DND-41 (cell line): ENCODE results near the gene SPACDR.

Experiments
- EZH2 ChIP-seq: IDR thresholded peaks from 3 replicates; pipeline ENCODE4 v1.6.1; 2012; ENCODE audit warnings: borderline replicate concordance, low read depth, mild to moderate bottlenecking, moderate library complexity, low read length, inconsistent platforms; ENCODE audit not compliant: severe bottlenecking
- TF ChIP-seq, protein P1 (sequence below): IDR thresholded peaks from 2 replicates; pipeline ENCODE4 v1.5.1; 2012; ENCODE audit warnings: borderline replicate concordance, low read length, moderate library complexity, mild to moderate bottlenecking; ENCODE audit not compliant: poor library complexity, severe bottlenecking; ENCODE audit errors: extremely low read depth

DNA sequence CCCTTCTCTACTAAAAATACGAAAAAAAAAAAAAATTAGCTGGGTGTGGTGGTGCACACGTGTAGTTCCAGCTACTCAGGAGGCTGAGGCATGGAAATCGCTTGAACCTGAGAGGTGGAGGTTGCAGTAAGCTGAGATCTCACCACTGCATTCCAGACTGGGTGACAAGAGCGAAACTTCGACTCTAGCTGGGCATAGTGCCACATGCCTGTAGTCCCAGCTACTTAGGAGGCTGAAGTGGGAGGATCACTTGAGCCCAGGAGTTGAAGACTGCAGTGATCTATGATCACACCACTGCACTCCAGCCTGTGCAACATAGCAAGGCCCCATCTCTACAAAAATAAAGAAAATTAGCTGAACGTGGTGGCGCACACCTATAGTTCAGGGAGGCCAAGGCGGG lies 1.2 kb upstream of the SPACDR start:
- TF ChIP-seq, protein P1, sequence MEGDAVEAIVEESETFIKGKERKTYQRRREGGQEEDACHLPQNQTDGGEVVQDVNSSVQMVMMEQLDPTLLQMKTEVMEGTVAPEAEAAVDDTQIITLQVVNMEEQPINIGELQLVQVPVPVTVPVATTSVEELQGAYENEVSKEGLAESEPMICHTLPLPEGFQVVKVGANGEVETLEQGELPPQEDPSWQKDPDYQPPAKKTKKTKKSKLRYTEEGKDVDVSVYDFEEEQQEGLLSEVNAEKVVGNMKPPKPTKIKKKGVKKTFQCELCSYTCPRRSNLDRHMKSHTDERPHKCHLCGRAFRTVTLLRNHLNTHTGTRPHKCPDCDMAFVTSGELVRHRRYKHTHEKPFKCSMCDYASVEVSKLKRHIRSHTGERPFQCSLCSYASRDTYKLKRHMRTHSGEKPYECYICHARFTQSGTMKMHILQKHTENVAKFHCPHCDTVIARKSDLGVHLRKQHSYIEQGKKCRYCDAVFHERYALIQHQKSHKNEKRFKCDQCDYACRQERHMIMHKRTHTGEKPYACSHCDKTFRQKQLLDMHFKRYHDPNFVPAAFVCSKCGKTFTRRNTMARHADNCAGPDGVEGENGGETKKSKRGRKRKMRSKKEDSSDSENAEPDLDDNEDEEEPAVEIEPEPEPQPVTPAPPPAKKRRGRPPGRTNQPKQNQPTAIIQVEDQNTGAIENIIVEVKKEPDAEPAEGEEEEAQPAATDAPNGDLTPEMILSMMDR = no peak
- no peak for TF ChIP-seq EZH2
